Endothelial cell of umbilical vein (primary cell): ENCODE measurements around the gene MRPL16. TPM values are rescaled to one million over a fixed set of nuclear protein-coding genes. Genes with fewer than 3 reads are reported as not detected.

Source experiments
- BruUV-seq: library from RNA; stranded (reverse); fragments of 400-500 nt; replicated peaks from 2 replicates; lab custom pipeline; 2021; lab: Mats Ljungman, UMichigan
- CTCF ChIA-PET: fragments of 300-600, 350-600 bp; sonication (Branson Sonifier 250); formaldehyde crosslinking; loops from one replicate; lab custom pipeline; 2021; ENCODE audit warnings: antibody characterized with exemption, inconsistent platforms; lab: Charles Lee
- POLR2A ChIA-PET: fragments of 300-600, 350-600 bp; sonication (Branson Sonifier 250); formaldehyde crosslinking; loops from one replicate; lab custom pipeline; 2021; ENCODE audit warnings: antibody characterized with exemption, inconsistent platforms; lab: Charles Lee
- DNase-seq: peaks from one replicate; pipeline ENCODE4 v3.0.0-alpha.2; 2011; ENCODE audit warnings: low read depth, low spot score
- FAIRE-seq: peaks from 2 replicates; lab custom pipeline; 2011; peaks lifted over from hg19 to GRCh38; lab: Jason Lieb, UNC
- H2AFZ ChIP-seq: 2 replicates; pipeline ENCODE4 v1.6.0; 2012; ENCODE audit warnings: low read depth, low read length, control low read depth, inconsistent platforms
- H3K27ac ChIP-seq: 2 replicates; pipeline ENCODE4 v1.5.1; 2011; ENCODE audit warnings: low read depth, mild to moderate bottlenecking, control low read depth, low read length, moderate library complexity; ENCODE audit not compliant: insufficient read depth
- H3K27me3 ChIP-seq, 2 experiments: 2 replicates each; pipeline versions ENCODE4 v1.6.0 to v1.6.1; 2011; ENCODE audit warnings: low read length in 2 of 2, mixed read lengths in 1 of 2; ENCODE audit not compliant: control insufficient read depth in 2 of 2, insufficient read depth in 2 of 2
- H3K36me3 ChIP-seq, 2 experiments: 2 replicates in 1 of 2; 3 replicates in 1 of 2; pipeline ENCODE4 v1.5.1; 2011; ENCODE audit warnings: low read length in 2 of 2, mild to moderate bottlenecking in 1 of 2, moderate library complexity in 1 of 2; ENCODE audit not compliant: control insufficient read depth in 2 of 2, insufficient read depth in 2 of 2; ENCODE audit errors: extremely low read depth in 1 of 2
- H3K4me1 ChIP-seq: 3 replicates; pipeline ENCODE4 v1.5.1; 2011; ENCODE audit warnings: mild to moderate bottlenecking, low read length; ENCODE audit not compliant: control insufficient read depth, insufficient read depth; ENCODE audit errors: extremely low read depth
- H3K4me2 ChIP-seq: 2 replicates; pipeline ENCODE4 v1.6.1; 2011; ENCODE audit warnings: low read length, control low read depth, mixed read lengths; ENCODE audit not compliant: insufficient read depth
- H3K4me3 ChIP-seq, 3 experiments: fragments of 200-600 bp in 1 of 3; sonication (generic), shearing (Covaris generic) in 1 of 3; replicated peaks in 1 of 3; 2 replicates each; pipeline ENCODE4 v1.5.1; 2011 to 2016; ENCODE audit warnings: control low read depth in 3 of 3, low read length in 3 of 3, mild to moderate bottlenecking in 2 of 3, inconsistent platforms in 1 of 3, low read depth in 1 of 3, moderate library complexity in 1 of 3; ENCODE audit not compliant: insufficient read depth in 1 of 3
- H3K79me2 ChIP-seq: 2 replicates; pipeline ENCODE4 v1.6.0; 2012; ENCODE audit warnings: low read length, inconsistent platforms; ENCODE audit not compliant: control insufficient read depth, insufficient read depth
- H3K9ac ChIP-seq: replicated peaks from 2 replicates; pipeline ENCODE3; 2011; ENCODE audit warnings: low read length, control low read depth; ENCODE audit not compliant: insufficient read depth; ENCODE audit errors: extremely low read depth
- H3K9me1 ChIP-seq: replicated peaks from 3 replicates; pipeline ENCODE4 v1.6.0; 2011; ENCODE audit warnings: mild to moderate bottlenecking, low read length; ENCODE audit not compliant: control insufficient read depth, insufficient read depth; ENCODE audit errors: extremely low read depth
- H3K9me3 ChIP-seq: replicated peaks from 2 replicates; pipeline ENCODE4 v1.5.1; 2012; ENCODE audit warnings: low read length, inconsistent platforms; ENCODE audit not compliant: control insufficient read depth, insufficient read depth
- H4K20me1 ChIP-seq: replicated peaks from 2 replicates; pipeline ENCODE3; 2011; ENCODE audit warnings: mild to moderate bottlenecking, low read length; ENCODE audit not compliant: control insufficient read depth, insufficient read depth; ENCODE audit errors: extremely low read depth
- CTCF ChIP-seq, 2 donors: IDR thresholded peaks; 1 replicate in 1 of 2; 2 replicates in 1 of 2; pipeline ENCODE4 v1.5.1; 2011; ENCODE audit warnings: low read length in 2 of 2, mild to moderate bottlenecking in 2 of 2, moderate library complexity in 2 of 2, control low read depth in 1 of 2, inconsistent platforms in 1 of 2, low read depth in 1 of 2; ENCODE audit not compliant: insufficient read depth in 1 of 2; ENCODE audit errors: extremely low read depth in 1 of 2
- EZH2 ChIP-seq: IDR thresholded peaks from 2 replicates; pipeline ENCODE4 v1.6.1; 2012; ENCODE audit warnings: borderline replicate concordance, low read depth, mild to moderate bottlenecking, moderate library complexity, low read length, inconsistent platforms; ENCODE audit not compliant: severe bottlenecking
- FOS ChIP-seq: IDR thresholded peaks from 2 replicates; pipeline ENCODE4 v1.6.1; 2011; ENCODE audit warnings: mild to moderate bottlenecking, low read length, moderate library complexity, borderline replicate concordance; ENCODE audit not compliant: insufficient read depth
- GATA2 ChIP-seq: IDR thresholded peaks from 2 replicates; pipeline ENCODE4 v1.7.0; 2011; ENCODE audit warnings: low read depth, mild to moderate bottlenecking, moderate library complexity, mixed read lengths, low read length; ENCODE audit not compliant: insufficient read length, insufficient read depth
- JUN ChIP-seq: IDR thresholded peaks from 2 replicates; pipeline ENCODE4 v1.6.1; 2011; ENCODE audit warnings: borderline replicate concordance, low read depth; ENCODE audit not compliant: insufficient read length, insufficient read depth
- MAX ChIP-seq: IDR thresholded peaks from 2 replicates; pipeline ENCODE4 v1.6.1; 2011; ENCODE audit not compliant: insufficient read depth, insufficient read length
- MYC ChIP-seq: IDR thresholded peaks from one replicate; pipeline ENCODE4 v1.6.1; 2011; ENCODE audit warnings: mild to moderate bottlenecking, low read depth, low read length
- POLR2A ChIP-seq: IDR thresholded peaks from 2 replicates; pipeline ENCODE4 v1.6.1; 2012; ENCODE audit warnings: low read depth, mild to moderate bottlenecking, control low read depth, low read length
- POLR2AphosphoS5 ChIP-seq: IDR thresholded peaks from 2 replicates; pipeline ENCODE4 v1.6.1; 2012; ENCODE audit warnings: low read depth, mild to moderate bottlenecking, control low read depth, low read length, moderate library complexity; ENCODE audit not compliant: insufficient read depth
- dilution Hi-C: fragments of 300-500 bp; cut with MboI; formaldehyde crosslinking; loops from one replicate; pipeline ENCODE4 v1.15.0; 2019; ENCODE audit warnings: low sequenced_read_pairs; ENCODE audit not compliant: extremely low pct_ligation_motif_present
- intact Hi-C: fragments of 100-400 bp; cut with micrococcal nuclease; formaldehyde crosslinking; loops from one replicate; pipeline ENCODE4 v1.10.0; 2022
- polyA plus RNA-seq, 4 experiments: library from polyadenylated mRNA; depleted of rRNA in 3 of 4; stranded (reverse) in 3 of 4; unstranded in 1 of 4; fragments of >200 nt; gene quantifications; 2 replicates each; pipeline versions ENCODE4 v1.2.1 to v1.2.3, GENCODE V29; 2011 to 2012; ENCODE audit warnings: missing spikeins in 1 of 4
- total RNA-seq: library from RNA; stranded (reverse); gene quantifications from 2 replicates; pipeline ENCODE4 v1.2.3, GENCODE V29; 2021

Gene MRPL16
- total and polyA plus RNA-seq, 2 donors (not counting 3 experiments of a cell fraction or from before 2014, with no cell fraction given) = 63.9 to 84.0 TPM

- ChIA-PET CTCF (no interaction called here), POLR2A (no interaction called here)
- DNase-seq = no peak
- H3K27me3 ChIP-seq = no peaks in the 10 kb centered on the region
- H3K9me3 ChIP-seq = no peaks in the 10 kb centered on the region
- H3K4me2 ChIP-seq = no peak overlapping the region
- no peaks in the 10 kb centered on the region for H3K9me1 ChIP-seq
- no peak overlapping the region for H3K4me3 ChIP-seq
- BruUV-seq = no TSS peak
- dilution Hi-C loops (no loop called here), intact Hi-C loops (no loop called here)
- H3K79me2 ChIP-seq = peaks cover 8% of the 10 kb centered on the region
- no peak overlapping the region for H3K27ac ChIP-seq
- no peak overlapping the region for H2AFZ ChIP-seq
- no peak overlapping the region for H3K9ac ChIP-seq
- no peak for FAIRE-seq
- H3K36me3 ChIP-seq = no peaks in the 10 kb centered on the region
- H3K4me1 ChIP-seq = peaks cover 6% of the 10 kb centered on the region
- TF ChIP-seq POLR2AphosphoS5 (no peak), MAX (no peak), CTCF (IDR thresholded peaks at IDR 0.05; ENCODE audit: extremely low read depth in 1 of 2, insufficient read depth in 1 of 2, low read depth in 1 of 2, low read length in 2 of 2) (no peak), POLR2A (no peak), GATA2 (no peak), JUN (no peak), MYC (no peak), FOS (no peak), EZH2 (no peak)
- H4K20me1 ChIP-seq = no peaks in the 10 kb centered on the region
Observed at GRCh38 chr11:59812220-59812619, 1.6 kb upstream of the MRPL16 start.
